ENCODE results near the gene MOB3B. TPM values are rescaled to one million over a fixed set of nuclear protein-coding genes. Genes with fewer than 3 reads are reported as not detected.
A peak's percentile ranks its signal among the peaks of the same experiment; 100 is the strongest.

MOB3B gene
- total RNA-seq, 3 donors from 2014 or later, result 12.8 to 19.3 (median 13.1) TPM

DNA sequence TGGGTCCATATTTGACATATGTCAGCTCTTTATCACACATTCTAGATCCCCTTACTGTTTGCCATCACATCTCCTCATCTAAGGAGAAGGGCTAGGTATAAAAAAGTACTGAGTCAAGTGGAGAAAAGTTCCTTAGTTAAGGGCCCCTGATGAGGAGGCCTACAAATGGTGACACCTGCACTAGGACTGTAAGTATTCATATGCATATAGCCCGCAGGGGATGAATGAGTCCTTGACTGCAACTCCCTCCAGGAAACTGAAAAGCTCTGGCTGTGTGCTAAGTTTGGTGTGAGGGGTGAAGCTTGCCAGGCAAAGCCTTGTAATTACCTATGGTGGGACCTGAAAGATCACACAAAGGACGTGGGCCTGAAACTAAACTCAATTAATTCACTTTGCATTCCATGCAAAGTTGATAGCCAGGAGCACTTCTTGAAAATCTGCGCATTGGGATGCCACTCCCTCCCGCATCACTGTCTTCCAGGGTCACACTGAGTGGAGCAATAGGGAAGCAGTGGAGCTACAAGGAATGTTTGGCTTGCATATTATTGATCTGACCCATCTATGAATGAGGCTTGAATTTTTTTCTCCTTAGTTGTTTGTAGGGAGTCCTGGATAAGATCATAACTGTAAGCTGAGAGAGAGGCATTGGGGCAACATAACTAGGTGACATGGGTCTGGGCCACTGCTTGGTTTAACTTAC lies 220.8 kb downstream of the MOB3B start:
- no peak for DNase-seq (ENCODE audit: low spot score in 2 of 2)
- H3K27ac ChIP-seq, result no peak overlapping the region
- TF ChIP-seq POLR2AphosphoS5 (IDR thresholded peaks at IDR 0.05), result no peak
- no peak for TF ChIP-seq POLR2A (IDR thresholded peaks at IDR 0.05)
- TF ChIP-seq CTCF (IDR thresholded peaks at IDR 0.05), result no peak
- H3K9me3 ChIP-seq, result no peaks in the 10 kb centered on the region
- no peaks in the 10 kb centered on the region for H3K4me1 ChIP-seq
- H3K27me3 ChIP-seq, result no peaks in the 10 kb centered on the region
- intact Hi-C loops (cut with DNase I; ENCODE audit: low total_unique reads), result no loop called here
- H3K4me3 ChIP-seq, result no peak overlapping the region
- no peaks in the 10 kb centered on the region for H3K36me3 ChIP-seq

DNA sequence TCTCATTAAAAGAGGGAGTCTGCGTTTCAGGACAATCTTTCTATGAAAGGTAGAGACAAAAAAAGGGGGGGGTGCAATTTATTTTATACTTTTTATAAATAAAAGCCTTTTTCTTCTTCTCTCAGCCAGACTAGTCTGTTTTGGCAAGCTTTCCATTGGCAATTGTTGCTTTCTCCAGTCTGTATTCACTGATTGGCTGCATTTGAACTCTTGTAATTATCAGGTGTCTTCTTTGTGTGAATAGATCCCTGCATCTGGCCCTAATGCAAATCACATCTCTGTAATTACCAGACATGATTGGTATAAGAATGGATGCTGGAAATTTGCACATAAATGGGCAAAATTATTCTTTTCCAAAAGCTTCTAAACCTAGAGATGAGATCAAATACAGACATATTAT lies 225.1 kb downstream of the MOB3B start:
- Histone ChIP-seq H3K27ac (no peak overlapping the region), H3K4me1 (no peaks in the 10 kb centered on the region), H3K36me3 (no peaks in the 10 kb centered on the region), H3K4me3 (no peak overlapping the region), H3K9me3 (no peaks in the 10 kb centered on the region), H3K27me3 (no peaks in the 10 kb centered on the region)
- no peak for DNase-seq (ENCODE audit: low spot score in 2 of 2)
- TF ChIP-seq POLR2AphosphoS5 (IDR thresholded peaks at IDR 0.05) (no peak), CTCF (IDR thresholded peaks at IDR 0.05) (no peak), POLR2A (IDR thresholded peaks at IDR 0.05) (no peak)
- intact Hi-C loops (cut with DNase I; ENCODE audit: low total_unique reads), result no loop called here

GRCh38 chr9:27303219-27303618 lies 226.4 kb downstream of the MOB3B start:
- intact Hi-C loops (cut with DNase I; ENCODE audit: low total_unique reads), result no loop called here

GRCh38 chr9:27297050-27297449 lies 232.6 kb downstream of the MOB3B start, which contains the start of gene EQTN:
Gene EQTN, minus strand, starts transcription at chr9:27297150. Its CDS starts 95 bp downstream, at chr9:27297055.
- no peak within 1 kb of the TSS for H3K27ac ChIP-seq
- no peaks in the 10 kb centered on the region for H3K36me3 ChIP-seq
- intact Hi-C loops (cut with DNase I; ENCODE audit: low total_unique reads), result no loop called here
- no peak for DNase-seq (ENCODE audit: low spot score in 2 of 2)
- no peak for TF ChIP-seq POLR2A (IDR thresholded peaks at IDR 0.05)
- no peak for TF ChIP-seq POLR2AphosphoS5 (IDR thresholded peaks at IDR 0.05)
- TF ChIP-seq CTCF (IDR thresholded peaks at IDR 0.05), result no peak
- no peaks in the 10 kb centered on the region for H3K4me1 ChIP-seq
- H3K9me3 ChIP-seq, result no peaks in the 10 kb centered on the region
- H3K4me3 ChIP-seq, result no peak within 1 kb of the TSS
- H3K27me3 ChIP-seq, result no peaks in the 10 kb centered on the region

More at GRCh38 chr9:27303219-27303618, 226.4 kb downstream of the MOB3B start:
- no peak for DNase-seq (ENCODE audit: low spot score in 2 of 2)
- H3K27me3 ChIP-seq, result no peaks in the 10 kb centered on the region
- no peaks in the 10 kb centered on the region for H3K4me1 ChIP-seq
- H3K27ac ChIP-seq, result peak overlapping the region in 1 of 2 donors; percentile 32
- no peak overlapping the region for H3K4me3 ChIP-seq
- TF ChIP-seq CTCF (IDR thresholded peaks at IDR 0.05) (no peak), POLR2AphosphoS5 (IDR thresholded peaks at IDR 0.05) (no peak), POLR2A (IDR thresholded peaks at IDR 0.05) (no peak)
- H3K36me3 ChIP-seq, result no peaks in the 10 kb centered on the region
- no peaks in the 10 kb centered on the region for H3K9me3 ChIP-seq

GRCh38 chr9:27293996-27294395 lies 235.6 kb downstream of the MOB3B start:
- Histone ChIP-seq H3K9me3 (no peaks in the 10 kb centered on the region), H3K27me3 (no peaks in the 10 kb centered on the region), H3K36me3 (no peaks in the 10 kb centered on the region), H3K4me3 (no peak overlapping the region), H3K4me1 (no peaks in the 10 kb centered on the region), H3K27ac (peak overlapping the region in 1 of 2 donors; percentile 78)
- intact Hi-C loops (cut with DNase I; ENCODE audit: low total_unique reads), result no loop called here
- DNase-seq (ENCODE audit: low spot score in 2 of 2), result no peak
- TF ChIP-seq POLR2AphosphoS5 (IDR thresholded peaks at IDR 0.05), result no peak
- TF ChIP-seq CTCF (IDR thresholded peaks at IDR 0.05), result no peak
- TF ChIP-seq POLR2A (IDR thresholded peaks at IDR 0.05), result no peak
